ENCODE measurements around the gene TPM4. TPM values are rescaled to one million over a fixed set of nuclear protein-coding genes. Genes with fewer than 3 reads are reported as not detected.

Gene TPM4
- total RNA-seq, 1 experiment from 2014 or later = 307 TPM

GRCh38 chr19:16036941-16037340, 39.4 kb upstream of the TPM4 start:
- Histone ChIP-seq H3K4me2 (no peak overlapping the region), H4K20me1 (ENCODE audit: insufficient read depth) (no peaks in the 10 kb centered on the region), H3K27me3 (ENCODE audit: insufficient read depth, low read depth) (no peaks in the 10 kb centered on the region), H3K27ac (no peak overlapping the region), H3K36me3 (ENCODE audit: low read depth) (no peaks in the 10 kb centered on the region), H3K4me1 (replicated peaks; ENCODE audit: insufficient read depth) (peaks cover 4% of the 10 kb centered on the region; the same call in 1 of the 2 replicates), H3K9me3 (ENCODE audit: insufficient read depth, low read depth) (no peaks in the 10 kb centered on the region), H2AFZ (no peak overlapping the region), H3K4me3 (no peak overlapping the region), H3F3A (ENCODE audit: insufficient read depth, low read depth) (no peaks in the 10 kb centered on the region), H3K79me2 (ENCODE audit: low read depth) (no peaks in the 10 kb centered on the region), H3K9me2 (ENCODE audit: insufficient read depth) (no peaks in the 10 kb centered on the region)
- no peak for DNase-seq
- intact Hi-C loops (cut with micrococcal nuclease; ENCODE audit: unreplicated experiment) = no loop called here
- ChIA-PET POLR2A (ENCODE audit: unreplicated experiment) (no interaction called here), CTCF (no interaction called here)
- TF ChIP-seq, protein P1, sequence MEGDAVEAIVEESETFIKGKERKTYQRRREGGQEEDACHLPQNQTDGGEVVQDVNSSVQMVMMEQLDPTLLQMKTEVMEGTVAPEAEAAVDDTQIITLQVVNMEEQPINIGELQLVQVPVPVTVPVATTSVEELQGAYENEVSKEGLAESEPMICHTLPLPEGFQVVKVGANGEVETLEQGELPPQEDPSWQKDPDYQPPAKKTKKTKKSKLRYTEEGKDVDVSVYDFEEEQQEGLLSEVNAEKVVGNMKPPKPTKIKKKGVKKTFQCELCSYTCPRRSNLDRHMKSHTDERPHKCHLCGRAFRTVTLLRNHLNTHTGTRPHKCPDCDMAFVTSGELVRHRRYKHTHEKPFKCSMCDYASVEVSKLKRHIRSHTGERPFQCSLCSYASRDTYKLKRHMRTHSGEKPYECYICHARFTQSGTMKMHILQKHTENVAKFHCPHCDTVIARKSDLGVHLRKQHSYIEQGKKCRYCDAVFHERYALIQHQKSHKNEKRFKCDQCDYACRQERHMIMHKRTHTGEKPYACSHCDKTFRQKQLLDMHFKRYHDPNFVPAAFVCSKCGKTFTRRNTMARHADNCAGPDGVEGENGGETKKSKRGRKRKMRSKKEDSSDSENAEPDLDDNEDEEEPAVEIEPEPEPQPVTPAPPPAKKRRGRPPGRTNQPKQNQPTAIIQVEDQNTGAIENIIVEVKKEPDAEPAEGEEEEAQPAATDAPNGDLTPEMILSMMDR (conservative IDR thresholded peaks at IDR 0.05) = no peak
- no peak for TF ChIP-seq EZH2 (IDR thresholded peaks at IDR 0.05; ENCODE audit: low read depth)
- BruUV-seq (replicated peaks) = no TSS peak

GRCh38 chr19:16037424-16038195, 38.7 kb upstream of the TPM4 start:
- H3K4me2 ChIP-seq = no peak overlapping the region
- no peaks in the 10 kb centered on the region for H3K9me3 ChIP-seq (ENCODE audit: insufficient read depth, low read depth)
- TF ChIP-seq, protein P1 (conservative IDR thresholded peaks at IDR 0.05) = no peak
- TF ChIP-seq EZH2 (IDR thresholded peaks at IDR 0.05; ENCODE audit: low read depth) = no peak
- H3K36me3 ChIP-seq (ENCODE audit: low read depth) = no peaks in the 10 kb centered on the region
- H2AFZ ChIP-seq = no peak overlapping the region
- intact Hi-C loops (cut with micrococcal nuclease; ENCODE audit: unreplicated experiment) = no loop called here
- no peak for DNase-seq
- H3K27ac ChIP-seq = no peak overlapping the region
- H3K4me1 ChIP-seq (replicated peaks; ENCODE audit: insufficient read depth) = peaks cover 4% of the 10 kb centered on the region; the same call in 1 of the 2 replicates
- ChIA-PET CTCF (interaction anchor here (0.6 kb wide), 1 partner anchor 345 kb away, joined by 14 read pairs; no protein-coding TSS in a partner anchor), POLR2A (ENCODE audit: unreplicated experiment) (no interaction called here)
- no peaks in the 10 kb centered on the region for H3K9me2 ChIP-seq (ENCODE audit: insufficient read depth)
- no TSS peak for BruUV-seq (replicated peaks)
- no peaks in the 10 kb centered on the region for H3F3A ChIP-seq (ENCODE audit: insufficient read depth, low read depth)
- no peak overlapping the region for H3K4me3 ChIP-seq
- H3K27me3 ChIP-seq (ENCODE audit: insufficient read depth, low read depth) = no peaks in the 10 kb centered on the region
- no peaks in the 10 kb centered on the region for H3K79me2 ChIP-seq (ENCODE audit: low read depth)
- H4K20me1 ChIP-seq (ENCODE audit: insufficient read depth) = no peaks in the 10 kb centered on the region

- no peak overlapping the region for H2AFZ ChIP-seq
- no peak overlapping the region for H3K4me2 ChIP-seq
- no peaks in the 10 kb centered on the region for H3K79me2 ChIP-seq (ENCODE audit: low read depth)
- ChIA-PET POLR2A (ENCODE audit: unreplicated experiment) (no interaction called here), CTCF (interaction anchor here (0.6 kb wide), 1 partner anchor 345 kb away, joined by 14 read pairs; no protein-coding TSS in a partner anchor)
- no peaks in the 10 kb centered on the region for H3F3A ChIP-seq (ENCODE audit: insufficient read depth, low read depth)
- no peak for DNase-seq
- H3K27me3 ChIP-seq (ENCODE audit: insufficient read depth, low read depth) = no peaks in the 10 kb centered on the region
- no peak for TF ChIP-seq EZH2 (IDR thresholded peaks at IDR 0.05; ENCODE audit: low read depth)
- TF ChIP-seq, protein P1 (conservative IDR thresholded peaks at IDR 0.05) = no peak
- no peaks in the 10 kb centered on the region for H3K9me3 ChIP-seq (ENCODE audit: insufficient read depth, low read depth)
- no TSS peak for BruUV-seq (replicated peaks)
- H4K20me1 ChIP-seq (ENCODE audit: insufficient read depth) = no peaks in the 10 kb centered on the region
- no peak overlapping the region for H3K4me3 ChIP-seq
- no peak overlapping the region for H3K27ac ChIP-seq
- H3K36me3 ChIP-seq (ENCODE audit: low read depth) = no peaks in the 10 kb centered on the region
- intact Hi-C loops (cut with micrococcal nuclease; ENCODE audit: unreplicated experiment) = no loop called here
- H3K4me1 ChIP-seq (replicated peaks; ENCODE audit: insufficient read depth) = peaks cover 4% of the 10 kb centered on the region; the same call in 1 of the 2 replicates
- no peaks in the 10 kb centered on the region for H3K9me2 ChIP-seq (ENCODE audit: insufficient read depth)
Observed at GRCh38 chr19:16038196-16038695, 38.0 kb upstream of the TPM4 start.

All from PC-9 (cell line).